Uterus (tissue), 2 donors: ENCODE data around the gene GNG7.

Experiments used
- CTCF ChIP-seq, 4 experiments: fragments of 200-600 bp in 2 of 4; fragments of 450-650 bp in 2 of 4; sonication (generic) in 2 of 4; IDR thresholded peaks; one replicate each; pipeline ENCODE4 v1.5.1; 2016 to 2019; ENCODE audit warnings: antibody characterized with exemption in 4 of 4, mild to moderate bottlenecking in 2 of 4, moderate library complexity in 1 of 4
- POLR2A ChIP-seq, 2 donors: fragments of 450-650 bp; IDR thresholded peaks; one replicate each; pipeline ENCODE4 v1.6.1; 2016; ENCODE audit warnings: antibody characterized with exemption in 2 of 2, mild to moderate bottlenecking in 1 of 2, moderate library complexity in 1 of 2

GRCh38 chr19:2477141-2477710, 225.3 kb downstream of the GNG7 start:
- TF ChIP-seq CTCF (IDR thresholded peaks at IDR 0.05): no peak
- no peak for TF ChIP-seq POLR2A (IDR thresholded peaks at IDR 0.05)
